Measurements from ENCODE around the gene ACTR3.

Gene ACTR3

GRCh38 chr2:113996671-113997594 lies 107.0 kb downstream of the ACTR3 start:
- DNase-seq (ENCODE audit: low read depth in 2 of 2, low spot score in 1 of 2) = no peak

GRCh38 chr2:114001152-114001551 lies 111.3 kb downstream of the ACTR3 start:
- no peak for DNase-seq (ENCODE audit: low read depth in 2 of 2, low spot score in 1 of 2)

GRCh38 chr2:114001937-114002336 lies 112.0 kb downstream of the ACTR3 start:
- no peak for DNase-seq (ENCODE audit: low read depth in 2 of 2, low spot score in 1 of 2)

DNA sequence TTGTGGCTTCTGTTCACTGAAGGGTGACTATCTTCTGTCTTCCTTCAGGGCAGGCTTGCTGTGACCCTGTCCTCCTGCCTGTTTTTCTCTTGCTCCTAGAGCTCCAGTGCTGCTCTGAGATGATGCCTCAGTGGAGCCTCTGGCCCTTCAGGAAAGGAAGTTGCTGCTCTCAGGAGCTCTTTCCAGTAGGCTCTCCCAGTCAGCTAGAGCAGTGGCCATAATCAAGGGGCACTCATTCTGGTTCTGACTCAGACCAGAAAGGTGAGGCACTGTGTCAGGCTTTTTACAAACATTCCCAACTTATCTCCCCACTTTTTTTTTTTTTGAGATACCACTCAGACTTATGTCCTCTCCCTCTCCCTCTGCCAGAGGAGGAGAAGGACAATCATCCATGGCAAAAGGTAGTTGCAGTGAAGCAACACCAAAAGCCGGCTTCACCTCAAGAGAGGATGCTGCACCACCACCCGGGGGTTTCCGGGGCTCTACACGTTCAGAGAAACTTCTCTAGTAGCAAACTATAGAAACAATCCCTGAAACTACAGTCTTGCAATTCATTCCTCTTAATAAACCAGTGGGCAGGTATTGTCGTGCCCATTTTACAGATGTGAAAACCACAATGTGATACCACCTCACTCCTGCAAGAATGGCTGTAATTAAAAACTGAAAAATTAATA lies 115.4 kb downstream of the ACTR3 start:
- no peak for DNase-seq (ENCODE audit: low read depth in 2 of 2, low spot score in 1 of 2)

DNA sequence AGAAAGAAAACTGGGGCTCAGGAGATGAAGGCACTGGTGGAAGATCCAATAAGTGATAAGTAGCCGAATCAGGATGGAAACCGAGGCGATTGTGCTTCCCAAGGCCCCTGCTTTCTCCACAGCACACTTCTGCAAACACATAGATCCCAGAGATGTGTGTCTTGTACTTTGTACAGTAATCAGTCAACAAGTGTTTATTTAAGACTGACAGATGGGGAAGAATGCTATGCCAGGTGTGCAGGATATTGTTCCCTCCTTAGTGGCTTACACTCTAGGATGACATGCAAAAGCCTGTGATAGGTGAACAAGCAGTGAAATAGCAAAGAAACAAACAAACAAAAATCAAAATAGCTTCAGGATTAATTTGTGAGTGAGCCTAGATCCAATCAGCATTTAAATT lies 116.6 kb downstream of the ACTR3 start:
- no peak for DNase-seq (ENCODE audit: low read depth in 2 of 2, low spot score in 1 of 2)

- DNase-seq (ENCODE audit: low read depth in 2 of 2, low spot score in 1 of 2) = no peak
These were observed 117.5 kb downstream of the ACTR3 start for GRCh38 chr2:114007436-114007835.

DNA sequence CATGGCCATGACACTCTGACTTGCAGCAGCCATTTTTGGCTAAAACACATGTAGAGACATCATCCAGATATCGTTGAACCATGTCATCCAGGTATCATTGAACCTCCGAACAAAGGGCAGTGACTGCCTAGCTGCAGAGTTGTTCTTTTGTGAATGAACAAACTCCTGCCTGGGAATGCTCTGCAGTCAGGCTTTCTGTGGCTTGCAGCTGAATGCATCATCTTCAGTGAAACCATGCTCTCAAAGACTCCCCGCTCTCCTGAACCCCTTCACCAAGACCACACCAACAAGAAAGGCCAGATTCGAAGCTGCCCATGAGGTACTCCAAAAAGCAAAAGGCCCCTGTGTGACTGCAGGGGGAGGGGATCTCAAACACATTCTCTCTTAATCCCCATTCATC lies 118.8 kb downstream of the ACTR3 start:
- DNase-seq (ENCODE audit: low read depth in 2 of 2, low spot score in 1 of 2) = no peak

GRCh38 chr2:114009205-114009944 lies 119.5 kb downstream of the ACTR3 start:
- DNase-seq (ENCODE audit: low read depth in 2 of 2, low spot score in 1 of 2) = no peak

DNA sequence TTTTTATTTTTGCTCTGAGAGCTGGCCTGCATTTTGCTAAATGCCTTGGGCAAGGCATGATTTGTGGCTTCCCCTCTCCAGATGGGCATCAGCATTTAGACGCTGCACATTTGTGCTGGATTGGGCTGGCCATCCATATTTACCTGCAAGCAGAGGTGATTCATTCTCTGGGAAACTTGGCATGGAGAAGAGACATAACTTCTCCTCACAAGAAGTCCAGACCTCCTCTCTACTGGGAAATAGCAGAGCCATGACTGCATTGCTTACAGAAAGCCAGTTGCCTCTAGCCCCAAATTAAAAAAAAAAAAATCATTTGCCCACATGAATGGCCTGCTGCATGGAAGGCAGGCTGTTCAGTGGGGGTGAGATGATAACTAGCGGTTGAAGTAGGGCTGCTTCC lies 120.1 kb downstream of the ACTR3 start:
- DNase-seq (ENCODE audit: low read depth in 2 of 2, low spot score in 1 of 2) = no peak

DNA sequence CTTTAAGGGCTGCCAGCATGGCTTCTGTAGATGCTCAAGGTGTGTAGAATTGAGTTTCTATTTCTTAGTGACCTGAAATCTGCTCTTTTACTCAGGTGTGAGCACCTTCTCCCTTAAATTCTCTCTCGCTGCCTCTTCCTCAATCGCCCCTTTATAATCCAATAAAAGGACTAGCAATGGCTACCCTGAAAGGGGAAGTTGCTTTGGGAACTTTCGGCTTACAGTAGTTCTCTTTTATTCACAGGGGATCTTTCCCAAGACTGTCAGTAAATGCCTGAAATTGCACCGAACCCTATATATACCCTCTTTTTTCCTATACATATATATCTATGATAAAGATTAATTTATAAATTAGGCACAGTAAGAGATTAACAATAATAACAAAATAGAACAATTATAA lies 121.8 kb downstream of the ACTR3 start:
- DNase-seq (ENCODE audit: low read depth in 2 of 2, low spot score in 1 of 2) = no peak

All from stimulated activated CD8-positive, alpha-beta memory T cell treated with anti-CD3 and anti-CD28 coated beads, Interleukin-4, amount 100 ng/mL, for 4 hours (primary cell).